Measurements from ENCODE around the gene CCDC54.

CCDC54 gene

DNA sequence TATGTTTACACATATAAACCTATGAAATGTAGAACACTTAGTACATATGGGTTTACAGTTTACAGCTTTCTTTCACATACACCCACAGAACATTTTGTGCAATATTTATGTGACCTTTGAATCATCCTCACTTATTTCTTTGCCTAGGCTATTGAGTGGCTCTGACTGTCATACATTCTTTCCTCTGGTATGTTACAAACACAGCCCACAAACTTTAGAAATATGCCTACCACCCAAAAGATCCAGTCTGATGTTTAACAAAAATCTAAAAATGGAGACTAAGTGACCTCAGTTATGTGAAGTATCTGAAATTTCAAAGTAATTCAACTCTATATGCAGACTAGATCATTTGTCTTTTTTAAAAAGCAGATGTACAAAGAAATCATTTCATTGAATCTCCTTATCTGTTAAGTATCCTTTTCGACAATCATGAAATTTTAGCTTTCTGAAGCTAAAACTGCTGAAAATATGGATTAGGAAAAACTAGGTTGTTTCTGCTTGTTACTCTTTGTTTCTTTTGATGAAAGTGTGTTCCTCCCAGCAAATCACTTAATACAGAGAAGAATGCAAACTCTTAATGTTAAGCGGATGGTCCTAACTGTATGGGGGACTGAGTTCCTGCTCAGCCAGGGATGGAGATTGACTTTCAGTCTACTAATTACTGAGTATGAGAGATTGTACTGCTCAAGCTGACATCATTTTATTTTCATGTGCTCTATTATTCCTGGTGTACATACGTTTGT lies 27.7 kb downstream of the CCDC54 start:
- H3K36me3 ChIP-seq (ENCODE audit: control insufficient read depth in 2 of 2, insufficient read depth in 1 of 2, low read length in 2 of 2) = no peaks in the 10 kb centered on the region
- H3K9me3 ChIP-seq (ENCODE audit: control insufficient read depth, insufficient read depth, low read depth, low read length) = no peaks in the 10 kb centered on the region
- no peak overlapping the region for H3K27ac ChIP-seq (ENCODE audit: extremely low read depth, low read depth, low read length)
- TF ChIP-seq ZNF639 (tag by site-specific recombination; IDR thresholded peaks at IDR 0.05) (no peak), IKZF3 (tag by site-specific recombination; IDR thresholded peaks at IDR 0.05) (no peak), ZFP41 (tag by site-specific recombination; IDR thresholded peaks at IDR 0.05; ENCODE audit: borderline replicate concordance) (no peak), ZNF670 (tag by site-specific recombination; IDR thresholded peaks at IDR 0.05; ENCODE audit: low read depth) (no peak), ZNF175 (tag by site-specific recombination; IDR thresholded peaks at IDR 0.05) (no peak)
- TF ChIP-seq, protein P1, sequence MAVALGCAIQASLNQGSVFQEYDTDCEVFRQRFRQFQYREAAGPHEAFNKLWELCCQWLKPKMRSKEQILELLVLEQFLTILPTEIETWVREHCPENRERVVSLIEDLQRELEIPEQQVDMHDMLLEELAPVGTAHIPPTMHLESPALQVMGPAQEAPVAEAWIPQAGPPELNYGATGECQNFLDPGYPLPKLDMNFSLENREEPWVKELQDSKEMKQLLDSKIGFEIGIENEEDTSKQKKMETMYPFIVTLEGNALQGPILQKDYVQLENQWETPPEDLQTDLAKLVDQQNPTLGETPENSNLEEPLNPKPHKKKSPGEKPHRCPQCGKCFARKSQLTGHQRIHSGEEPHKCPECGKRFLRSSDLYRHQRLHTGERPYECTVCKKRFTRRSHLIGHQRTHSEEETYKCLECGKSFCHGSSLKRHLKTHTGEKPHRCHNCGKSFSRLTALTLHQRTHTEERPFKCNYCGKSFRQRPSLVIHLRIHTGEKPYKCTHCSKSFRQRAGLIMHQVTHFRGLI (tag by site-specific recombination; IDR thresholded peaks at IDR 0.05) = no peak
- ChIA-PET CTCF (interaction anchor here (0.6 to 1.9 kb wide), 2 partner anchors 16 to 1227 kb away, joined by 3 to 7 read pairs; no protein-coding TSS in a partner anchor), POLR2A (no interaction called here)
- no peaks in the 10 kb centered on the region for H3K4me1 ChIP-seq (ENCODE audit: control insufficient read depth, insufficient read depth, low read length)
- no peak overlapping the region for H3K4me3 ChIP-seq (ENCODE audit: low read depth, low read length)

DNA sequence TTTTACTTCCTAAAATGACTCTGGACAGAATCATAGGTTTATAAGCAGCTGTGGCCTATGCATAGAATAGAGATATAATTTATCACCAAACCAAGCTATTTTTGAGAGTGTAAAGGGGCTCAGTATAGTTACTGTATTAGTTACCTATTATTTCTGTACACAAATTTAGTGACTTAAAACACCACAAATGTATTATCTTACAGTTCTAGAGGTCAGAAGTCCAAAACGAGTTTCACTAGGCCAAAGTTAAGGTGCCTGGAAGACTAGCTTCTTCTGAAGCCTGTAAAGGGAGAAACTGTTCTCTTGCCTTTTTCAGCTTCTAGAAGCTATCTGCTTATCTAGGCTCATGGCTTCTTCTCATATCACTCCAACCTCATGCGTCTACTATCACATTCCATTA lies 30.1 kb downstream of the CCDC54 start:
- ChIA-PET POLR2A (no interaction called here), CTCF (interaction anchor here (1.2 kb wide), 1 partner anchor 136 kb away, joined by 3 read pairs; no protein-coding TSS in a partner anchor)
- no peaks in the 10 kb centered on the region for H3K36me3 ChIP-seq (ENCODE audit: control insufficient read depth in 2 of 2, insufficient read depth in 1 of 2, low read length in 2 of 2)
- TF ChIP-seq ZNF561 (tag by site-specific recombination; IDR thresholded peaks at IDR 0.05; ENCODE audit: borderline replicate concordance) (no peak), ZNF169 (tag by site-specific recombination; IDR thresholded peaks at IDR 0.05) (no peak), ZNF624 (tag by site-specific recombination; IDR thresholded peaks at IDR 0.05) (no peak), YY2 (tag by site-specific recombination; IDR thresholded peaks at IDR 0.05) (no peak), ZNF2 (tag by site-specific recombination; IDR thresholded peaks at IDR 0.05) (no peak), ZBTB8A (tag by site-specific recombination; IDR thresholded peaks at IDR 0.05) (no peak), ZNF426 (tag by site-specific recombination; IDR thresholded peaks at IDR 0.05) (no peak), HOXD13 (CRISPR knock-in tag; IDR thresholded peaks at IDR 0.05; ENCODE audit: borderline replicate concordance) (no peak), BCL6B (tag by site-specific recombination; IDR thresholded peaks at IDR 0.05) (no peak), ZNF530 (tag by site-specific recombination; IDR thresholded peaks at IDR 0.05; ENCODE audit: low read depth) (no peak), GLI2 (tag by site-specific recombination; IDR thresholded peaks at IDR 0.05; ENCODE audit: borderline replicate concordance, low read depth) (no peak), ZBTB21 (tag by site-specific recombination; IDR thresholded peaks at IDR 0.05) (no peak), ZSCAN4 (tag by site-specific recombination; IDR thresholded peaks at IDR 0.05) (no peak), ZNF223 (tag by site-specific recombination; IDR thresholded peaks at IDR 0.05) (no peak), ZBTB20 (tag by site-specific recombination; IDR thresholded peaks at IDR 0.05) (no peak)
- TF ChIP-seq, protein P2, sequence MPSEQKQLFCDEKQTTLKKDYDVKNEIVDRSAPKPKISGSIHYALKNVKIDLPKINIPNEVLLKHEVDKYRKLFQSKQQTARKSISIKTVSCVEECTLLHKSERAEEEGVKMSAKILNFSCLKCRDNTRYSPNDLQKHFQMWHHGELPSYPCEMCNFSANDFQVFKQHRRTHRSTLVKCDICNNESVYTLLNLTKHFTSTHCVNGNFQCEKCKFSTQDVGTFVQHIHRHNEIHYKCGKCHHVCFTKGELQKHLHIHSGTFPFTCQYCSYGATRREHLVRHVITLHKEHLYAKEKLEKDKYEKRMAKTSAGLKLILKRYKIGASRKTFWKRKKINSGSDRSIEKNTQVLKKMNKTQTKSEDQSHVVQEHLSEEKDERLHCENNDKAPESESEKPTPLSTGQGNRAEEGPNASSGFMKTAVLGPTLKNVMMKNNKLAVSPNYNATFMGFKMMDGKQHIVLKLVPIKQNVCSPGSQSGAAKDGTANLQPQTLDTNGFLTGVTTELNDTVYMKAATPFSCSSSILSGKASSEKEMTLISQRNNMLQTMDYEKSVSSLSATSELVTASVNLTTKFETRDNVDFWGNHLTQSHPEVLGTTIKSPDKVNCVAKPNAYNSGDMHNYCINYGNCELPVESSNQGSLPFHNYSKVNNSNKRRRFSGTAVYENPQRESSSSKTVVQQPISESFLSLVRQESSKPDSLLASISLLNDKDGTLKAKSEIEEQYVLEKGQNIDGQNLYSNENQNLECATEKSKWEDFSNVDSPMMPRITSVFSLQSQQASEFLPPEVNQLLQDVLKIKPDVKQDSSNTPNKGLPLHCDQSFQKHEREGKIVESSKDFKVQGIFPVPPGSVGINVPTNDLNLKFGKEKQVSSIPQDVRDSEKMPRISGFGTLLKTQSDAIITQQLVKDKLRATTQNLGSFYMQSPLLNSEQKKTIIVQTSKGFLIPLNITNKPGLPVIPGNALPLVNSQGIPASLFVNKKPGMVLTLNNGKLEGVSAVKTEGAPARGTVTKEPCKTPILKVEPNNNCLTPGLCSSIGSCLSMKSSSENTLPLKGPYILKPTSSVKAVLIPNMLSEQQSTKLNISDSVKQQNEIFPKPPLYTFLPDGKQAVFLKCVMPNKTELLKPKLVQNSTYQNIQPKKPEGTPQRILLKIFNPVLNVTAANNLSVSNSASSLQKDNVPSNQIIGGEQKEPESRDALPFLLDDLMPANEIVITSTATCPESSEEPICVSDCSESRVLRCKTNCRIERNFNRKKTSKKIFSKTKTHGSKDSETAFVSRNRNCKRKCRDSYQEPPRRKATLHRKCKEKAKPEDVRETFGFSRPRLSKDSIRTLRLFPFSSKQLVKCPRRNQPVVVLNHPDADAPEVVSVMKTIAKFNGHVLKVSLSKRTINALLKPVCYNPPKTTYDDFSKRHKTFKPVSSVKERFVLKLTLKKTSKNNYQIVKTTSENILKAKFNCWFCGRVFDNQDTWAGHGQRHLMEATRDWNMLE (tag by site-specific recombination; conservative IDR thresholded peaks at IDR 0.05; ENCODE audit: low read depth) = no peak
- TF ChIP-seq, protein P1 (tag by site-specific recombination; IDR thresholded peaks at IDR 0.05) = no peak

More for the DNA sequence above, 30.1 kb downstream of the CCDC54 start:
- H3K9me3 ChIP-seq (ENCODE audit: control insufficient read depth, insufficient read depth, low read depth, low read length) = no peaks in the 10 kb centered on the region
- H3K27ac ChIP-seq (ENCODE audit: extremely low read depth, low read depth, low read length) = no peak overlapping the region
- H3K4me3 ChIP-seq (ENCODE audit: low read depth, low read length) = no peak overlapping the region
- no peaks in the 10 kb centered on the region for H3K4me1 ChIP-seq (ENCODE audit: control insufficient read depth, insufficient read depth, low read length)
